Lower lobe of right lung (tissue), 2 donors: ENCODE data around the gene LMAN1L. TPM values are rescaled to one million over a fixed set of nuclear protein-coding genes. Genes with fewer than 3 reads are reported as not detected.

Source experiments
- ATAC-seq, 2 donors: fragments of 200-7000 bp; cut with Tn5 transposase; one replicate each; pipeline ENCODE4 v1.9.1; 2020 to 2022; ENCODE audit warnings: mild to moderate bottlenecking in 2 of 2, moderate library complexity in 2 of 2
- DNase-seq: peaks from one replicate; pipeline ENCODE4 v3.0.0-alpha.2; 2020
- H3K27ac ChIP-seq: fragments of 200-600 bp; one replicate; pipeline ENCODE4 v1.8.0; 2022
- H3K27me3 ChIP-seq: fragments of 200-600 bp; one replicate; pipeline ENCODE4 v1.8.0; 2022; ENCODE audit warnings: low read depth
- H3K36me3 ChIP-seq: fragments of 200-600 bp; one replicate; pipeline ENCODE4 v1.8.0; 2022; ENCODE audit warnings: mild to moderate bottlenecking
- H3K4me1 ChIP-seq: fragments of 200-600 bp; one replicate; pipeline ENCODE4 v1.8.0; 2022
- H3K4me3 ChIP-seq: fragments of 200-600 bp; one replicate; pipeline ENCODE4 v1.8.0; 2022; ENCODE audit warnings: mild to moderate bottlenecking
- H3K9me3 ChIP-seq: fragments of 200-600 bp; one replicate; pipeline ENCODE4 v1.8.0; 2022
- CTCF ChIP-seq: fragments of 200-600 bp; IDR thresholded peaks from one replicate; pipeline ENCODE4 v1.8.0; 2022; ENCODE audit warnings: antibody characterized with exemption, mild to moderate bottlenecking
- intact Hi-C: fragments of 100-400 bp; cut with DNase I; formaldehyde crosslinking; loops from one replicate; pipeline ENCODE4 v1.11.0; 2022
- total RNA-seq: library from RNA; stranded (reverse); fragmentation: NEBNext Ultra II Directional; extraction: Animal tissue kit (Norgen Biotek cat#: 25700); gene quantifications from one replicate; pipeline ENCODE4 v1.2.1, GENCODE V29; 2021
- donor health status: DM: no; HTN: yes; CAD: no; lungs with severe emphysema.

Gene LMAN1L
- total RNA-seq, 1 donor from 2014 or later, result not detected

- peaks cover 53% of the 10 kb centered on the region for H3K4me1 ChIP-seq
- intact Hi-C loops, result no loop called here
These were observed 50.8 kb downstream of the LMAN1L start for GRCh38 chr15:74863239-74864056.

GRCh38 chr15:74864296-74864695 is 51.7 kb downstream of the LMAN1L start:
- no peak for ATAC-seq

More at GRCh38 chr15:74863239-74864056, 50.8 kb downstream of the LMAN1L start:
- no peak overlapping the region for H3K4me3 ChIP-seq
- ATAC-seq (peak in 1 of 2 donors; percentile 28), DNase-seq (no peak)
- H3K27ac ChIP-seq, result no peak overlapping the region
- H3K9me3 ChIP-seq, result no peaks in the 10 kb centered on the region
- H3K27me3 ChIP-seq, result no peaks in the 10 kb centered on the region
- no peak for TF ChIP-seq CTCF
- peaks cover 11% of the 10 kb centered on the region for H3K36me3 ChIP-seq

GRCh38 chr15:74865316-74865715 is 52.7 kb downstream of the LMAN1L start:
- peaks cover 7% of the 10 kb centered on the region for H3K36me3 ChIP-seq
- H3K27ac ChIP-seq, result no peak overlapping the region
- no peak for ATAC-seq
- H3K4me1 ChIP-seq, result peaks cover 56% of the 10 kb centered on the region
- no peaks in the 10 kb centered on the region for H3K27me3 ChIP-seq
- H3K4me3 ChIP-seq, result no peak overlapping the region
- no peak for TF ChIP-seq CTCF
- DNase-seq, result no peak
- no peaks in the 10 kb centered on the region for H3K9me3 ChIP-seq
- intact Hi-C loops, result no loop called here

More at GRCh38 chr15:74864296-74864695, 51.7 kb downstream of the LMAN1L start:
- Histone ChIP-seq H3K27ac (no peak overlapping the region), H3K4me3 (no peak overlapping the region), H3K4me1 (peaks cover 55% of the 10 kb centered on the region), H3K27me3 (no peaks in the 10 kb centered on the region), H3K9me3 (no peaks in the 10 kb centered on the region), H3K36me3 (peaks cover 7% of the 10 kb centered on the region)
- intact Hi-C loops, result no loop called here
- TF ChIP-seq CTCF, result no peak
- no peak for DNase-seq

- peak overlapping the region; percentile 10 for H3K27ac ChIP-seq
These were observed 53.5 kb downstream of the LMAN1L start for GRCh38 chr15:74866090-74866489.

GRCh38 chr15:74867466-74868038 is 54.9 kb downstream of the LMAN1L start:
- no peaks in the 10 kb centered on the region for H3K27me3 ChIP-seq
- H3K4me1 ChIP-seq, result peaks cover 78% of the 10 kb centered on the region
- TF ChIP-seq CTCF, result no peak
- no peak for ATAC-seq
- DNase-seq, result no peak
- H3K27ac ChIP-seq, result peak overlapping the region; percentile 98
- no peaks in the 10 kb centered on the region for H3K36me3 ChIP-seq
- H3K4me3 ChIP-seq, result no peak overlapping the region
- H3K9me3 ChIP-seq, result no peaks in the 10 kb centered on the region
- intact Hi-C loops, result no loop called here

More at GRCh38 chr15:74866090-74866489, 53.5 kb downstream of the LMAN1L start:
- DNase-seq (no peak), ATAC-seq (peak in 1 of 2 donors; percentile 50)
- Histone ChIP-seq H3K9me3 (no peaks in the 10 kb centered on the region), H3K27me3 (no peaks in the 10 kb centered on the region), H3K36me3 (peaks cover 4% of the 10 kb centered on the region), H3K4me3 (no peak overlapping the region), H3K4me1 (peaks cover 64% of the 10 kb centered on the region)
- TF ChIP-seq CTCF, result no peak
- intact Hi-C loops, result no loop called here
